Tongue (tissue), 2 donors: ENCODE data around the gene CSNK1D. TPM values are rescaled to one million over a fixed set of nuclear protein-coding genes. Genes with fewer than 3 reads are reported as not detected.

Experiments
- DNase-seq: peaks from one replicate; pipeline ENCODE4 v3.0.0-alpha.2; 2015
- total RNA-seq: library from RNA; depleted of rRNA; stranded (reverse); fragments of >200 nt; gene quantifications from one replicate; pipeline ENCODE4 v1.2.3, GENCODE V29; 2014

Gene CSNK1D
- total RNA-seq, 1 donor from 2014 or later: 72.8 TPM

DNA sequence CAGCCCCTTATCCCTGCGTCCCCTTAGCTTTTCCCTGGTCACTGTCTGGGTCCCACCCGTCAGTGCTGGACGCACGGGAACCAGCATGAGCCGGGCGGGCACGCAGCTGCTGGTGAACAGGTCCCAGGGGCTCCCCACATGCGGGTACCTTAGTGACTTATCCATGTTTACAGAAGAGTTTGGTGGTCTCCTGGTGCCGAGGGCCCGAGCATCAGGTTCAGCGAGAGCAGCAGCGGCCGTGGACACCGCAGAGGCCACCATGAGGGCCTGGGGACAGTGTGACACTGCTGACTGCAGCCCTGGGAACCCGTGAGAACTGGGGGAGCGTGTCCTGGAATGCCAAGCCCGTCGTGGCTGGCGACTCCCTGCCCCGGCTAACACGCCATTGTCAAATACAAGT is 37.4 kb upstream of the CSNK1D start:
- DNase-seq: no peak

DNA sequence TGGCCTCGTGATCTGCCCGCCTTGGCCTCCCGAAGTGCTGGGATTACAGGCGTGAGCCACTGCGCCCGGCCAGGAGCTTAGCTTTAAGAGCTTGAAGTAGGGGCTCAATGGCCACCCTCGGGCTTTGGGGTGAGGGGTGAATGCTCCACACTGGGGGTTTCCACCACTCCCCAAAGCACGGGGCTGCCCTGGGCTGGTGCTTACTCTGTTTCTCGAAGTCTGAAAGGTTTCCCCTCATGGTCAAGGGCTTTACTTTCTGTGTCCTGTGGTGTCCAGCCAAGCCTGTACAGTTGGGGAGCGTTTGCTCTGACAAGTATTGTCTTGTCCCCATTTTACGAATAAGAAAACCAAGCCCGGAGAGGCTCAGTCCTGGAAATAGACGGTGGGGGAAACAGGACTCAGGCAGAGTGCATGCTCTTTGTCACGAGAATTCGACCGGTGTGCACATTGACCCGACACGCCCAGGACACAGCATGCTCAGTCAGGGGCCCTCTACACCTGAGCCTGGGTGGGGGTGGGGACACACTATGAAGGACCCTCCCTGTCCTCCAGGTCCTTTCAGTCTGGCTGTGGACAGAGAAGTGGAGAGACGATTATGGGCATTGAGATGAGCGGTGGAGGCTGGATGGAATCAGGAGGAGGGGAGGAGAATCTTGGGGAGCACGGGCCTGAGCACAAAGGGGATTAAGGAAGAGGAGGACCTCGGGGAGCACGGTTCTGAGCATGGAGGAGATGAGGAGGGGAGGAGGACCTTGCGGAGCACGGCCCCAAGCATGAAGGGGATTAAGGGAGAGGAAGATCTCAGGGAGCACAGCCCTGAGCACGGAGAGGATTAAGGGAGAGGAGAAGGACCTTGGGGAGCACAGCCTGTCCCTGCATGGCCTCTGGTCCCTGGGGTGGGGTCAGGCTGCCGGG is 36.4 kb upstream of the CSNK1D start:
- DNase-seq: no peak

DNA sequence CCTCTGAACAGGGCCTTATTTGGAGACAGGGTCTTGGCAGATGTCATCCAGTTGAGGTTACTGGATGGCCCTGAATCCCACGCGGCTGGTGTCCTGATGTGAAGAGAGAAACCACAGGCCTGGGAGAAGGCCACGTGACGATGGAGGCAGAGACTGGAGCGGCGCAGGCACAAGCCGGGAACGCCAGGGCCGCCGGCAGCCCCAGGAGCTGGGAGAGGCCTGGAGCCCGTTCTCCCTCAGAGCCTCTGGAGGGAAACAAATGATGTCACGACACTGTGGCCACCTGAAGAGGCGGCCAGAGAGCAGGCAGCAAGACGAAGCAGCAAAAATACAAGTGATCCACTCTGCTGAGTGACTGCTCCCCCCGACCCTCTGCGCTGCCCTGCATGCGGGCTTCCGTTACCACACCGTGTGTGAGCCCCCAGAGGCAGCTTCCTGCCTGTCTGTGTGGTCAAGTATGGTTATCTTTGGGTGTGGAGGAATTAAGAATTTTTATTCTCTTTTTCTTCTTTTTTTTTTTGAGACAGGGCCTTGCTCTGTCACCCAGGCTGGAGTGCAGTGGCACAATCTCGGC is 32.3 kb upstream of the CSNK1D start:
- DNase-seq: no peak

DNA sequence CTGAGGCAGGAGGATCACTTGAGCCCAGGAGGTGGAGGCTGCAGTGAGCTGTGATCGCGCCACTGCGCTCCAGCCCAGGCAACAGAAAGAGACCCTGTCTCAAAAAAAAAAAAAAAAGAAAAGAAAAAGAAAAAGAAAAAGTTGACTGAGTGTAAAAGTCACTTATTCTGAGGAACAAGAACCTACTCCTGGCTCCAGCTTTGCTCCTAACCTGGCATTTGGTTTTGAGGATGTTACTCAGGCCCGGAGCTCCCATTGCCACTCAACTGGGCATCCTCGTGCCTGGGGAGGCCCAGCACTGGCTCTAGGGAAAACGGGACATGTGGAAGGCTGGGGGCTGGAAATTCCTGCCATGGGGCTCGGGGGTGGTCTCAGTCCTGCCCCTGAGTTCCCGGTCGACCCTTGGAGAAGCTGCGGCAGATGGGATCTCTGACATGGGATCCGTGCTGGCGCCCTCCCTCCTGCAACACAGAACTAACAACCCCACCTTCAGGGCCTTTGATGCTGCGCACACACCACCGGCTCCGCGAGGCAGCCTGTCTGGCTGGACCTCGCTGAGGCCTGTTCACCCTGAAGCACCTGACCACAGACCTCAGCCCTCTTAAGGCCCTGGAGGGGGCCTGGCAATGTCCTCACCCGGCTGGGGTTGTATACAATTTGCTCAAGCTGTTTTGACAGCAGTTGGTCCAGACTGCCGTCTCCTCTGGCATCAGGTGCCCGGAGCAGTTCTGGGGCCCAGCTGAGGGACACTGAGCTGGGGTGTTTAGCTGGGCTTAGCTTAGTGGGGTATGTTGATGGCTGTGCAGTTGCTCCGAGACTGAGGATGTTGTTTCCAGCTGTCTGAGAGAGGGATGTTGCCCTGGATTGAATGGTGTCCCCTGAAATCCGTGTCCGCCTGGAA is 31.6 kb upstream of the CSNK1D start:
- DNase-seq: no peak

DNA sequence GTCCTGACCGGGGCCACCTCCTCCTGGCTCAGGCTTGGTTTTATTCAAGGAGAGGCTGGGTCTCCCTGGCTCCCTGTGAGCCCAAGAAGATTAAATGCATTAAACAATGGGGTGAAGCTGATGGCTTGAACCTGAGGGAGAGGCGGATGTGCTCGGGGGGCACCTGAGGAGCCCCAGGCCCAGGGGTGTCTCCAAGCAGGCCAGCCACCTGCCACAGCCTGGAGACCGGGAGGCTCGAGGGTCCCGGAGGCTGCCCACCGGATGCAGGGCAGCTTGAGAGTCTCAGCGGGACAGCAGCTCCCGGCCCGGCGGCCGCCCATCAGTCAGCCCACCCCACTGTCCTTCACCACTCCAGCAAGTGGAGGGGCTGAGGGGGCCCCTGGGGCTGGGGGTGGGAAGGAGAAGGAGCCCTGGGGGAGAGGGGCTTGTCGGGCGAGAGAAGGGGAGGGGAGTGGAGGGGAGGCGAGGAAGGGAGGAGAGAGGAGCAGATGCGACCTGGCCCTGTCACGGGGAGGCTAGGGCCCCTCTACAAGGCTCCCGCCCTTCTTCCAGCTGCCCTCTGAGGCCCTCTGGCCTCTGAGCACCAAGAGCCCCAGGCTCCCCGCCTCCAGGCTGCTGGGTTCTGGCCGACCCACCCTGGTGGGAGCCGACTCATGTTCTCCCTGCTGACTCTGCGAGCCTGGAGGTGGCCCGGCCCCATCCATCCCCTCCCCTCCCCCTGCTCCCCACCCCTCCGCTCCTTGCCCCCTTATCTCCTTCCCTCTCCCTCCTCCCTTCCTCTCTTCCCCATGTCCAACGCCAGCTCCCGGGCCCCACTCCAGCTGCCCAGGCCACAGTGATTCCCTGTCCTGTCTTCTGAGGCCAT is 30.7 kb upstream of the CSNK1D start:
- no peak for DNase-seq

DNA sequence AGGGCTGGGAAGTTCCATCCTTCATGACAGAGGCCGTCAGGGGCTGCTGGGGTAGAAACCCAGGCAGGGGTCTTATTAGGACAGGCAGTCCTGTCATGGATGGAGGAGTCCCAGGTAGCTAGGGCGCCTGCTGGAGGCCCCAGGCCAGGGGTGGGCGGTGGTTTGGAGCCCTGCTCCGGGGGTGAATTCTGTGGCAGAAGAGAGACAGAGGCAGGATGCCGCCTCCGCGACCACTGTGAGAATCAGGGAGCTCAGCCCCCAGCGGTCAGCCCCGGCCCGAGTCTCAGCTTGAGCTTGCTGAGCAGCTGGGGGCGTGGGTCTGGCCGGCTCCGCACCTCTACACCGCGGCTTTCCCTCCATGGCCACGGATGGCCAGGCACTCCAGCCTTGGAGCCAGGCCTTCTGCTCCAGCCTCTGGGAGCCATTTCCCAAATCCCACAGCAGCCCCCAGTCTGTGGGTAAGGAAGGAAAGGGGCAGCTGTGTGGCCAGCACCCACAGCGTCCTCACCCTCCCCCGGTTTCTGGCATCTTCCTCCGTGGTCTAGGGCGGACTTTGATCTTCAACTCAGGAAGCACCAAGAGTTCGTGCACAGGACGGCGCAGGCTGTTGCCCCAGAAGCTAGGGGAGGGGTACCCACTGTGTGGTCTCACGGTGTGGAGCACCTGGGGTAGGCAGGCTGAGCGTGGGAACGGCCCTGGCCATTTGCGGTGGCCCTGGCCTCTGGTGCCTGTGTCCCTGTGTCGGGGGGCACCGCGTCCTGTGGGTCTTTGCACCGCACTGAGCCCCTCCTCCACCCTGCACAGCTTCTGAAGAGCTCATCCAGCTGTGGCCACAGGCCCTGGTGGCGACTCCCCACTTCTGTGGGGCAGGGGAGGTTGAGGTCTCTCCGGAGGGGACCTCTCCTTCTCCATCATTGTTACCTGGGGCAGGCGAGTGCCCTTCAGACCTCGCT is 29.8 kb upstream of the CSNK1D start:
- no peak for DNase-seq

DNA sequence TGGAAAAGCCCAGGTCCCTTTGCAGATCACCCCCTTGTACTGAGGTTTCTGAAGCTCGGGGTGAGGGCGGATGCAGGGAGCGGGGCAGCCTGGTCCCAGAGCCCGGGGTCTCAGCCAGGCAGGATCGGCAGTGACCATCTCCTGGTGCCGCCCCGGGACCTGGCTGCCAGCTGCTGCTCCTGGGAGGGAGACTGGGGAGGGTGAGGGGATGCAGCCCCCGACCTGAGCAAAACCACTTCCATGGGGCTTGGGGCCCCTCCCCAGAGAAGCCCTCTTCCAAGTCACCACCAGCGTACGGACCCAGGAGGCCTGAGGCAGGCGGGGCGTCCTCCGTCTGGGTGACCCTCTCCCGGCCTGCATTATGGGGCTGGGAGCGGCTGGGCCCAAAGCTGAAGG is 29.1 kb upstream of the CSNK1D start:
- no peak for DNase-seq

DNA sequence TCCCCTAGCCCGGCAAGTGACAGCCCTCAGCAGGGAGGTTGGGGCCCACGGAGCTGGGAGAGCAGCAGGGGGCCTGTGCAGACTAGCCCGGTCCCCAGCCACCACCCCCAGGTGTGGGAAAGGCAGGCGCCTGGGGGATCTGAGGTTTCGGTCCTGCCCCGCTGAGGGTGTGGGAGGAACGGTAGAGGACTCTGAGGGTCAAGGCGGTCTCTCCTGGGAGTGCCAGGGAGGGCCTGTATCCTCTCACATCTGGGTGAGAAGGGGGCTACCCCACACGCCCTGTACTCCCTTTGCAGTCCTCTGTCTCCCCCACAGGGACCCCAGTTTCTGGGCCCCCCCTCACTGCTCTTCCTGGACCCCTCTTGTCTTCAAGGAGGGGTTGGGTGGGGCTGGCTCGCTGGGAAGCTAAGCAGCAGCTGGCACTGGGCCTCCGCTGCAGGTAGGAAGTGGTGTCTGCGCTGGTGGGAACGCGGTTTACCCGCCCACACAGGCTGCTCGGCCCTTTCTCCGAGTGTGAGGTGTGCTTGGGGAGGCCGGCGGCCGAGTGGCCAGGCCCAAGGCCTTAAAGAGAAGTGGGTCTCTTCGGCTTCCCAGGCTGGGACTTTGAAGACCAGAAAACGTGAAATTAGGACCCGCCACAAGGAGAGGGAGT is 28.5 kb upstream of the CSNK1D start:
- DNase-seq: no peak

DNA sequence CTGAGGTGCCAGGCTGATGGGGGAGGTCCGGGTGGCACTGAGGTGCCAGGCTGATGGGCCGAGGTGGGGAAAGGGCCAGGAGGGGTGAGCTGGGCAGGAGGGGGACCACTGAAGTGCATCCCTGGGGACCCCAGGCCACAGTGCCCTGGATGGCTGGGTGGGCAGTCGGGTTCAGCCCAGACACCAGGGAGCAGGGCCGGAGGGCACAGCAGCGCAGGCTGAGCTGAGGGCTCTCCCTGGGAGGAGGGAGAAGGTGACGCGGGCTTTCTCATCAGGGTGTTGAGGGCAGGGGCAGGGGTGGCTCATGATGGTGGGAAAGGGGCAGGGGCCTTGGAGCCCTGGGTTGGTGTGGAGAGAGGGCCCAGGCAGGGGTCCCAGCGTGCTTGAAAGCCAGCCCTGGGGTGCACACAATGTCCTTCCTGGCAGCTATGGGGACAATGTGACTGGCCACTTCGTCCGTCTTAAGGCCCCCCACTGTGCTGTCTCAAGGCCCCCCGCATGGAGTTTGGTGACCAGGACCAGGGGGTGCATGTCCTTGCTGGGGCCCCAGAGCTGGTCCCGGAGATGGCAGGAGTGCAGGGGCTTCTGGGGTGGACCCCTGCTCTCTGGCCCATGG is 27.9 kb upstream of the CSNK1D start:
- no peak for DNase-seq

DNA sequence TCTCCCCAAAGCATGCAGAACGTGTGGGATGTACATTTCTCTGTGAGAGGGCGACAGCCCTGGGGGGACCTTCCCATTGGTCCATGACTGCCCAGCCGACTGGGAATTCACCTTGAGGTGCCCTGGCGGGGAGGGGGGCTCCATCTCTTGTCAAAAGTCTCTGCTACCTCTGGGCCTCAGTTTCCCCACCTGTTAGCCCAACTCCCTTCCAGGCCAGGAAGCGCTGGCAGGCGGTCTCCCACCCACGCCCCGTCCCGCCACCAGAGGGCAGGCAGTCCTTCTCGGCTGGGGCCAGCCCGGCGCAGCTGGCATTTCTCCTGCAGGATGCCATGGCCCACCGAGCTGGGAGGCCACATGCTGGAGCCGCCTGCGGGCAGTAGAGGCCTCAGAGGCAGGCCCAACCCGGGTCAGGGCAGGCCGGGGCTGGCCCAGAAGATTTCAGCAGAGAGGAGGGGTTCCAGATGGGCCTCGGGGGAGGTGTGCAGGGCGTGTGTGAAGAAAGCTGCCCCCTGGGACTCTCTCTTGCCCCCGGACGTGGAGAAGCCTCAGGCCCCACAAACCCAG is 27.3 kb upstream of the CSNK1D start:
- peak; percentile 85 for DNase-seq

DNA sequence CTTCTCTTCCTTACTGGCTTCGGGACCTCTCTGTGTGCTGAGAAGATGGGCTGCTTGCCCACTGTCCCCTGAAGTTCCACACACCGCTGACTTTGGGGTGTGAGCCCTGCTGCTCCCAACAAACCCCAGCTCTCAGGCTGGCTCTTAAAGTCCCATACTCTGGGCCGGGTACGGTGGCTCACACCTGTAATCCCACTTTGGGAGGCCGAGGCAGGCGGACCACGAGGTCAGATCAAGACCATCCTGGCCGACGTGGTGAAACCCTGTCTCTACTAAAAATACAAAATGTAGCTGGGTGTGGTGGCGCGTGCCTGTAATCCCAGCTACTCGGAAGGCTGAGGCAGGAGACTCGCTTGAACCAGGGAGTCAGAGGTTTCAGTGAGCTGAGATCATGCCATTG is 26.7 kb upstream of the CSNK1D start:
- no peak for DNase-seq

DNA sequence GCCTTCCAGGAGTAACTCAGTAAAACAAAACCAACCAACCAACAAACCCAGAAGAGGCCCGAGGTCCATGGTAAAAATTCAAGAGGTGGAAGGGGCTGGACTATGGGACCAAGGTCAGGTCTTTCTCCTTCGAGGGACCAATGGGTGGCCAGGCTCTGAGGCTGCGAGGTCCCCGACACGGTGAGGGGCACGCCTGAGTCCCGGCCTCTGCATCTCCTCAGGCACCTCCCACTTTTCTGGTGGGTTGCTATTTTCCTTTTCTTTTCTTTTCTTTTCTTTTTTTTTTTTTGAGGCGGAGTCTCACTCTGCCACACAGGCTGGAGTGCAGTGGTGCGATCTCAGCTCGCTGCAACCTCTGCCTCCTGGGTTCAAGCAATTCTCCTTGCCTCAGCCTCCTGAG is 26.0 kb upstream of the CSNK1D start:
- DNase-seq: no peak

DNA sequence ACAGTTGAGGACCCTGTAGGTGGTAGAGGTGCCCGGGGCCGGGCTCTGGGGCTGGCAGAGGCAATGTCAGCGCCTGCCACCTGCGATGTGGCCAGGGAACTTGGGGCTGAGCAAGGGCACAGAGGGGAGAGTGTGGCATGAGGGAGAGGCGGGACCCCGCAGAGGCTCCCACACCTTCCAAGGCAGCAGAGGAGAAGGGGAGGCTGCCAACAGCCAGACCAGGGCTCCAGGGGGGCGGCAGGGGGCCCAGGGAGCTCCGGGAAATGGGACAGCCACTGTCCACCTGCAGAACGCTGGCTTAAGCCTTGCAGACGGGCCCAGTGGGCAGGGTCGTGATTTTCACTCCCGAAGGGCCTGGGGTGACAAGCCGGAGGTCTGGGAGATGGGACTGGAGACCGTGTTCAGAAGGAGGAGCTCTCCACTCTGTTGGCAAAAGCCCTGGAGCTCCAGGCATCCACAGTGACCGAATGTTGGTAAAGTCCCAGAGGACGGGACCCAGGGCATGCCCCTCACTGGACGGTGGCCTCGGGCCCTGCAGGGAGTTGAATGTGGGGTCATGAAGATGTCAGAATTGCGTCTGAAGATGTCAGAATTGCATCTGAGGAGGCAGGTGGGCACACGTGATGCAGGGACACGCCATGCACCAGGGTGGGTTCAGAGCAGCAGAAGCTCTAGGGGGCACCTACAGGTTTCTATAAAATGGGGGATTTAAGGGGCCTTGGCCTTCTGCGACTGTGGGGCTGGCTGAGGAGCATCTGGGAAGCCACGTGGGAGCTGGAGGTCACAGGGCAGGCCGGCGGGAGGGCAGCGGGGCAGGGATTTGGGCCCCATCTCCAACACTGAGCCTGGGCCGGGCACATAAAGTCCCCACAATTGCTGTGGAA is 25.3 kb upstream of the CSNK1D start:
- no peak for DNase-seq

DNA sequence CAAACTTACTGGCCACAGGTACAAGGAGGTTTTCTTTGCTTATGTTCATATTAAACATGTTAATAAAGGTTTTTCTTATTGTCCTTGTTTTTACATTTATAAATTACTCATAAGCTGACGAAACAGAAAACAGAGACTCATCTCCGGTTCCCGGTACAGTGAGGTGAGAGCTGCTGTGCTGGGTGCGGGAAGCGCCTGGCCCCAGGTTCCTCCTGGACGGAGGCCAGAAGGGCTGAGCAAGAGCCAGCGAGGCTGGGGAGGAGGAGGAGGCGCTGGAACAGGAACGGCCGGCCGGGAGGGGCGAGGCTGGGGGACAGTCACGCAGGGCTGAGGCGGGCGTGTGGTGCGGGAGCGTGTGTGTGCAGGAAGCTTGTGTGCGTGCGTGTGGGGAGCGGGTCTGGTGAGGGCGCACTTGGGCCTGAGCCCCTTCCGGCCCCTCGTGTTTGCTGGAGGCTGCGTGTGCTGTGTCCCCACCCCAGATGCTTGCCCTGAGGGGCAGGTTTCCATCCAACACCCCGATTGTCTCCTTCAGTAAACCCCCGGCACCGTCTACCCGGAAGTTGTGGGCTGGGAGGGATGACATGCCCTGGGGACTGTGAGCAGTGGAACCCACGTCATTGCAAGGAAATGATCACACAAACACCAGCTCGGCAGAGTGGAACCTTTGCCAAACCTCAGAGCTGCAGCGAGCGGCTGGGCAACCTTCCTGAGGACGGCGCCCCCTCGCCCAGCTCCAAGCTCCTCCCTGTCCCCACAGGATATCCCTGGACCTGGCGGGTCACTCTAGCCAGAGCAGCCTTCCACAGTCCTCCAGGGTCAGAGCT is 24.4 kb upstream of the CSNK1D start:
- DNase-seq: peak; percentile 81

DNA sequence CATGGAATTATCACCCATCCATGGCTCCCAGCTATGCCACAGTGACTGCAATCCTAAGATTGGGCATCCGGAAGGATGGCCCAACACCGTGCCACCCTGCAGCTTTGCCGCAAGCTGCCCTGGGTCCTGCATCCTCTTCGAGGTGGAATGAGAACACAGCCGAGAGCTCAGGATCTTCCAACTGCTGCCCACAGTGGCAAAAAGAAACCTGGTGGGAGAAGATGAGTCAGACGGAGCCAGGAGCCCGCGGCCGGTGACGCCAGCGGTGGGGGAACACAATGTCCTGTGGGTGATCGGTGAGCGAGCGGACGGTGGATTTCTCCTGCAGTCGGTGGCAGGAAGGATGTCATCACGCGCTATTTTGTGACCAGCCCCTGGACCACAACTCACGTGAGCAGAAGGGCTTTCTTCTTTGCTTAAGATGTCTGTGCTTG is 23.8 kb upstream of the CSNK1D start:
- DNase-seq: no peak

DNA sequence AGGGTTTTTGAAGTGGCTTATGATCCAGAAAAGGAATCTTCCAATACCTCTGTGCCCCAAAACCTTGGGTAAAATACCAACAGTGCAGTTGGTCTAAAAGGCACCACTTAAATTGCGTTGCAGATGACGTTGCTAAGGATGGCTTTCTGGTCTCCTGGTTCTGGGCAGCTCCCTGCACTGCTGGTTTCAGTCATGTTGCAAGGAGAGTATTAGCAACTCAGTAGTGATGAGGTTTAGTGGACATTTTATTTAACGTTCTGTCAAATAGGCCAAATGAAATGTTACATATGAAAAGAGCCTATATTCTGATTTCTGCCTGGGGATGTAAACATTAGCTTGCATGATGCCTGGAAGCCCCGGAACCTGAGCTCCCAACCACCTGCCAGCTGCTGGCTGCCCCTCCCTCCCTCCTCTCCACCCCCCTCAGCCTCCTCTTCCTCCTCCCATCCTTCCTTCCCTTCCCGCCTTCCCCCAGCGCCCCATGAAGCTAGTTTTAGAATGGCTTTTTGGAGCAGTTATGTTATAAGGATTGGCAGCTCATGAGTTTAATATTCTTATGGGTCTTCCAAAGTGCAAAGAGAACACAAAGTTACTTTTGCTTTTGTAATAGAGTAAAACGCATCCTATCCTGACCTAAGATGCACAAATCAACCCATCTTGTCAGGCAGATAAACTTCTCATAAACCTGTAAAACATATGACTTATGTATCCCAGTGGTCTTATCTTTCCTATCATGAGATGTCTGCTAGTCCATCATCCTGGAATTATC is 23.2 kb upstream of the CSNK1D start:
- DNase-seq: no peak

DNA sequence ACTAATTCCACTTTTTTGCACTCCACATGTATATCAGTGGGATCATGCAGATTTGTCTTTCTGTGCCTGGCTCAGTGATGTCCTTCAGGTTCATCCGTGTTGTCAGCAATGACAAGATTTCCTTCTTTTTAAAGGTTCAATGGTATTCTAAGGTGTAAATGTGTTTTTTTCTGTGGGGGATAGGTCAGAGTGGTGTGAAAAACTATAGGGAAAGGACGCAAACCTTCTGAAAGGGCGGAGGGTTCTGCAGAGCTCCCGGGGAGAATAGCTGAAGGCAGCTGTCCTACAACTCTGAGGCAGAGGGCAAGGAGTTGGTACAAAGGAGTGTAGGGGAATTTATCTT is 21.9 kb upstream of the CSNK1D start:
- DNase-seq: no peak
